Progenitor cell of endocrine pancreas (in vitro differentiated cells): ENCODE measurements around the gene ALKBH5. TPM values are rescaled to one million over a fixed set of nuclear protein-coding genes. Genes with fewer than 3 reads are reported as not detected.

ENCODE experiments used
- DNase-seq: peaks from one replicate; pipeline ENCODE4 v3.0.0; 2021; ENCODE audit warnings: low spot score; ENCODE audit not compliant: unreplicated experiment
- H3K27ac Mint-ChIP-seq: 2 replicates; pipeline ENCODE4 v1.8.0; 2021; ENCODE audit warnings: mild to moderate bottlenecking, moderate library complexity, mixed read lengths
- H3K27me3 Mint-ChIP-seq: 2 replicates; pipeline ENCODE4 v1.8.0; 2021; ENCODE audit warnings: mixed read lengths
- H3K36me3 Mint-ChIP-seq: 2 replicates; pipeline ENCODE4 v1.8.0; 2022; ENCODE audit warnings: mixed read lengths; ENCODE audit not compliant: insufficient read depth
- H3K4me1 Mint-ChIP-seq: 2 replicates; pipeline ENCODE4 v1.8.0; 2021; ENCODE audit warnings: low read depth, mixed read lengths
- H3K4me3 Mint-ChIP-seq: 2 replicates; pipeline ENCODE4 v1.8.0; 2021; ENCODE audit warnings: low read depth, mild to moderate bottlenecking, moderate library complexity, mixed read lengths
- H3K9me3 Mint-ChIP-seq: 2 replicates; pipeline ENCODE4 v1.8.0; 2021; ENCODE audit warnings: low read depth, mixed read lengths
- CTCF ChIP-seq: fragments of 200-600 bp; sonication (generic); IDR thresholded peaks from one replicate; pipeline ENCODE4 v1.5.0; 2021; ENCODE audit warnings: antibody characterized with exemption, mild to moderate bottlenecking; ENCODE audit not compliant: unreplicated experiment
- total RNA-seq: library from RNA; stranded (reverse); gene quantifications from 2 replicates; pipeline ENCODE4 v1.2.1, GENCODE V29; 2021

The ALKBH5 gene
- total RNA-seq, 1 donor from 2014 or later: 78.1 TPM

GRCh38 chr17:18231164-18231563 is 47.5 kb downstream of the ALKBH5 start:
- Mint-ChIP-seq H3K4me3 (no peak overlapping the region), H3K4me1 (peaks cover 27% of the 10 kb centered on the region), H3K27me3 (no peaks in the 10 kb centered on the region), H3K9me3 (no peaks in the 10 kb centered on the region), H3K36me3 (peaks cover 1% of the 10 kb centered on the region), H3K27ac (peak overlapping the region; percentile 84)
- no peak for TF ChIP-seq CTCF
- no peak for DNase-seq

GRCh38 chr17:18233803-18234518 is 50.3 kb downstream of the ALKBH5 start:
- no peak overlapping the region for H3K4me3 Mint-ChIP-seq
- peaks cover 5% of the 10 kb centered on the region for H3K4me1 Mint-ChIP-seq
- no peak overlapping the region for H3K27ac Mint-ChIP-seq
- H3K27me3 Mint-ChIP-seq: no peaks in the 10 kb centered on the region
- H3K9me3 Mint-ChIP-seq: no peaks in the 10 kb centered on the region
- peaks cover 4% of the 10 kb centered on the region for H3K36me3 Mint-ChIP-seq
- no peak for DNase-seq
- no peak for TF ChIP-seq CTCF

GRCh38 chr17:18234853-18235380 is 51.3 kb downstream of the ALKBH5 start:
- DNase-seq: no peak
- peaks cover 5% of the 10 kb centered on the region for H3K4me1 Mint-ChIP-seq
- no peaks in the 10 kb centered on the region for H3K27me3 Mint-ChIP-seq
- no peaks in the 10 kb centered on the region for H3K9me3 Mint-ChIP-seq
- TF ChIP-seq CTCF: no peak
- peaks cover 7% of the 10 kb centered on the region for H3K36me3 Mint-ChIP-seq
- no peak overlapping the region for H3K27ac Mint-ChIP-seq
- H3K4me3 Mint-ChIP-seq: no peak overlapping the region

- Mint-ChIP-seq H3K4me1 (peaks cover 5% of the 10 kb centered on the region), H3K36me3 (peaks cover 7% of the 10 kb centered on the region), H3K27me3 (no peaks in the 10 kb centered on the region), H3K4me3 (no peak overlapping the region), H3K9me3 (no peaks in the 10 kb centered on the region), H3K27ac (no peak overlapping the region)
- no peak for TF ChIP-seq CTCF
- DNase-seq: no peak
These were observed 52.2 kb downstream of the ALKBH5 start for GRCh38 chr17:18235743-18236256.

- Mint-ChIP-seq H3K36me3 (peaks cover 7% of the 10 kb centered on the region), H3K9me3 (no peaks in the 10 kb centered on the region), H3K4me1 (no peaks in the 10 kb centered on the region), H3K27me3 (no peaks in the 10 kb centered on the region), H3K4me3 (no peak overlapping the region), H3K27ac (no peak overlapping the region)
- DNase-seq: no peak
- no peak for TF ChIP-seq CTCF
These were observed 52.9 kb downstream of the ALKBH5 start for GRCh38 chr17:18236494-18236893.
